ENCODE measurements around the gene MMD2.

- TF ChIP-seq CTCF (IDR thresholded peaks at IDR 0.05) (no peak), POLR2A (IDR thresholded peaks at IDR 0.05) (no peak)
Measured at GRCh38 chr7:4886671-4887070, 72.3 kb downstream of the MMD2 start.

Measured in uterus (tissue), 2 donors.